Gastrocnemius medialis (tissue), 4 donors: ENCODE data around the gene FRK.

Source experiments
- CTCF ChIP-seq, 5 experiments: fragments of 450-650 bp in 3 of 5; fragments of 200-600 bp in 2 of 5; sonication (generic) in 2 of 5; IDR thresholded peaks in 4 of 5; conservative IDR thresholded peaks in 1 of 5; 1 replicate in 4 of 5; 2 replicates in 1 of 5; pipeline ENCODE4 v1.5.1; 2016 to 2019; ENCODE audit warnings: antibody characterized with exemption in 5 of 5, mild to moderate bottlenecking in 3 of 5, moderate library complexity in 3 of 5
- POLR2A ChIP-seq, 2 donors: fragments of 450-650 bp; IDR thresholded peaks; one replicate each; pipeline ENCODE4 v1.6.1; 2017; ENCODE audit warnings: antibody characterized with exemption in 2 of 2, mild to moderate bottlenecking in 2 of 2, moderate library complexity in 2 of 2

- TF ChIP-seq POLR2A (IDR thresholded peaks at IDR 0.05) (no peak), CTCF (IDR thresholded peaks at IDR 0.05 in 4 of 5, conservative IDR thresholded peaks at IDR 0.05 in 1 of 5) (no peak)
Measured at GRCh38 chr6:116027801-116028200, 32.9 kb downstream of the FRK start.
